Fibroblast of lung (primary cell): ENCODE measurements around the gene PRG3.

Experiments used
- EZH2 ChIP-seq: IDR thresholded peaks from 2 replicates; pipeline ENCODE4 v1.5.1; 2012; ENCODE audit warnings: low read length, control low read depth, mild to moderate bottlenecking; ENCODE audit errors: missing control alignments
- TF ChIP-seq, protein P1 (sequence below), 2 donors: IDR thresholded peaks in 1 of 2; conservative IDR thresholded peaks in 1 of 2; 1 replicate in 1 of 2; 2 replicates in 1 of 2; pipeline ENCODE4 v1.5.1; 2011 to 2012; ENCODE audit warnings: low read length in 2 of 2, control low read depth in 1 of 2, inconsistent platforms in 1 of 2, low read depth in 1 of 2, mild to moderate bottlenecking in 1 of 2

DNA sequence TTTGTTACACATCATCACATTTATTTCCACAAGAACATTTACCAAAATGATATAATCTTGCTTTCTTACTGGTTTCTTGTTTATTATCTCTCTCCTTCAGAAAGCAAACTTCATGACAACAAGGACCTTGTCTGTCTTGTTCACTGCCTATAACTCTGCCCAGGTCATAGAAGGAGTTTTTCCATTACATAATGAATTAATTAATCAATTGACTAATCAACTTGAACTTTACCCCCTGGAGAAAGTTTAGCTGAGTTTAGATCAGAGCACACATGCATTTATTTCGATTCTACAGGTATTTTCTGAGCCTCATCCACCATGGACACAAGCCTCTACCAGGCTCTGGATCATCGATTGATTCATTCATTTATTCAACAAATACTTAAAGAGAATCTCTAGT, 15.8 kb upstream of the PRG3 start:
- TF ChIP-seq, protein P1, sequence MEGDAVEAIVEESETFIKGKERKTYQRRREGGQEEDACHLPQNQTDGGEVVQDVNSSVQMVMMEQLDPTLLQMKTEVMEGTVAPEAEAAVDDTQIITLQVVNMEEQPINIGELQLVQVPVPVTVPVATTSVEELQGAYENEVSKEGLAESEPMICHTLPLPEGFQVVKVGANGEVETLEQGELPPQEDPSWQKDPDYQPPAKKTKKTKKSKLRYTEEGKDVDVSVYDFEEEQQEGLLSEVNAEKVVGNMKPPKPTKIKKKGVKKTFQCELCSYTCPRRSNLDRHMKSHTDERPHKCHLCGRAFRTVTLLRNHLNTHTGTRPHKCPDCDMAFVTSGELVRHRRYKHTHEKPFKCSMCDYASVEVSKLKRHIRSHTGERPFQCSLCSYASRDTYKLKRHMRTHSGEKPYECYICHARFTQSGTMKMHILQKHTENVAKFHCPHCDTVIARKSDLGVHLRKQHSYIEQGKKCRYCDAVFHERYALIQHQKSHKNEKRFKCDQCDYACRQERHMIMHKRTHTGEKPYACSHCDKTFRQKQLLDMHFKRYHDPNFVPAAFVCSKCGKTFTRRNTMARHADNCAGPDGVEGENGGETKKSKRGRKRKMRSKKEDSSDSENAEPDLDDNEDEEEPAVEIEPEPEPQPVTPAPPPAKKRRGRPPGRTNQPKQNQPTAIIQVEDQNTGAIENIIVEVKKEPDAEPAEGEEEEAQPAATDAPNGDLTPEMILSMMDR (conservative IDR thresholded peaks at IDR 0.05 in 1 of 2, IDR thresholded peaks at IDR 0.05 in 1 of 2; ENCODE audit: low read depth in 1 of 2, low read length in 2 of 2): no peak
- no peak for TF ChIP-seq EZH2
